T-cell (primary cell): ENCODE data around the gene LEFTY2. TPM values are rescaled to one million over a fixed set of nuclear protein-coding genes. Genes with fewer than 3 reads are reported as not detected.

Source experiments
- ATAC-seq, 4 experiments: fragments of 200-7000 bp in 3 of 4; fragments of 150-1000 bp in 1 of 4; cut with Tn5 transposase; replicated peaks in 1 of 4; 1 replicate in 3 of 4; 2 replicates in 1 of 4; pipeline ENCODE4 v1.10.0; 2021; ENCODE audit warnings: moderate library complexity in 3 of 4, mild to moderate bottlenecking in 2 of 4, moderate number of reproducible peaks in 1 of 4
- CTCF ChIA-PET, 2 donors: fragments of 300-600 bp; sonication (Branson Sonifier 250); formaldehyde crosslinking; loops; one replicate each; lab custom pipeline; 2022; ENCODE audit warnings: antibody characterized with exemption in 2 of 2; lab: Charles Lee
- POLR2A ChIA-PET, 2 donors: fragments of 300-600 bp; sonication (Branson Sonifier 250); formaldehyde crosslinking; loops; one replicate each; lab custom pipeline; 2022; ENCODE audit warnings: antibody characterized with exemption in 2 of 2; lab: Charles Lee
- DNase-seq, 35 experiments: peaks; one replicate each; pipeline versions ENCODE4 v3.0.0 to v3.0.0-alpha.2; 2013 to 2023
- H3K27ac ChIP-seq: one replicate; pipeline ENCODE4 v1.5.1; 2013; ENCODE audit warnings: low read length
- H3K27me3 ChIP-seq, 2 experiments: replicated peaks in 1 of 2; 1 replicate in 1 of 2; 2 replicates in 1 of 2; pipeline versions ENCODE4 v1.6.1 to v1.7.0; 2013; ENCODE audit warnings: low read length in 1 of 2, mixed read lengths in 1 of 2; ENCODE audit not compliant: control insufficient read depth in 2 of 2, insufficient read depth in 2 of 2; ENCODE audit errors: extremely low read depth in 1 of 2
- H3K36me3 ChIP-seq, 2 donors: 1 replicate in 1 of 2; 2 replicates in 1 of 2; pipeline versions ENCODE4 v1.6.1 to v1.7.0; 2013; ENCODE audit warnings: low read length in 1 of 2; ENCODE audit not compliant: control insufficient read depth in 2 of 2, insufficient read depth in 1 of 2; ENCODE audit errors: extremely low read depth in 1 of 2
- H3K4me1 ChIP-seq, 2 experiments: 1 replicate in 1 of 2; 2 replicates in 1 of 2; pipeline versions ENCODE4 v1.6.1 to v1.7.0; 2013; ENCODE audit warnings: low read length in 2 of 2, mixed read lengths in 1 of 2; ENCODE audit not compliant: insufficient read depth in 2 of 2, control insufficient read depth in 1 of 2; ENCODE audit errors: extremely low read depth in 1 of 2
- H3K4me3 ChIP-seq, 2 donors: 1 replicate in 1 of 2; 2 replicates in 1 of 2; pipeline versions ENCODE4 v1.5.1 to v1.7.0; 2013; ENCODE audit warnings: mild to moderate bottlenecking in 2 of 2, low read length in 1 of 2, moderate library complexity in 1 of 2; ENCODE audit not compliant: control insufficient read depth in 1 of 2; ENCODE audit errors: extremely low read depth in 1 of 2
- H3K9me3 ChIP-seq: 2 replicates; pipeline ENCODE4 v1.7.0; 2013
- H3K27ac Mint-ChIP-seq, 2 donors: one replicate each; pipeline ENCODE4 v1.8.0; 2020 to 2021; ENCODE audit warnings: mild to moderate bottlenecking in 2 of 2, mixed read lengths in 2 of 2
- H3K27me3 Mint-ChIP-seq, 2 donors: one replicate each; pipeline ENCODE4 v1.8.0; 2021 to 2022; ENCODE audit warnings: mixed read lengths in 2 of 2
- H3K36me3 Mint-ChIP-seq: one replicate; pipeline ENCODE4 v1.8.0; 2021; ENCODE audit warnings: mixed read lengths
- H3K4me1 Mint-ChIP-seq, 3 donors: one replicate each; pipeline ENCODE4 v1.8.0; 2020 to 2022; ENCODE audit warnings: mixed read lengths in 3 of 3, mild to moderate bottlenecking in 1 of 3
- H3K4me3 Mint-ChIP-seq, 3 donors: one replicate each; pipeline ENCODE4 v1.8.0; 2020 to 2022; ENCODE audit warnings: mild to moderate bottlenecking in 3 of 3, mixed read lengths in 3 of 3, moderate library complexity in 3 of 3
- H3K9me3 Mint-ChIP-seq, 3 donors: one replicate each; pipeline ENCODE4 v1.8.0; 2020 to 2022; ENCODE audit warnings: mixed read lengths in 3 of 3
- WGBS: methylation state at CpG from one replicate; pipeline ENCODE4 v1.1.5; 2013; ENCODE audit warnings: missing lambda C conversion rate; ENCODE audit not compliant: insufficient coverage; 5-methylcytosine and 5-hydroxymethylcytosine counted together
- total RNA-seq, 35 experiments: library from RNA in 6 of 35; stranded (reverse) in 6 of 35; fragments of 120-200 nt in 1 of 35; gene quantifications; one replicate each; pipeline versions ENCODE4 v1.2.1 to v1.2.4 and lab custom pipeline; 2013 to 2026

Gene LEFTY2
- total RNA-seq, 5 donors from 2014 or later (not counting 1 experiment from before 2014, with no cell fraction given) = 0.16 TPM; not detected in 4

DNA sequence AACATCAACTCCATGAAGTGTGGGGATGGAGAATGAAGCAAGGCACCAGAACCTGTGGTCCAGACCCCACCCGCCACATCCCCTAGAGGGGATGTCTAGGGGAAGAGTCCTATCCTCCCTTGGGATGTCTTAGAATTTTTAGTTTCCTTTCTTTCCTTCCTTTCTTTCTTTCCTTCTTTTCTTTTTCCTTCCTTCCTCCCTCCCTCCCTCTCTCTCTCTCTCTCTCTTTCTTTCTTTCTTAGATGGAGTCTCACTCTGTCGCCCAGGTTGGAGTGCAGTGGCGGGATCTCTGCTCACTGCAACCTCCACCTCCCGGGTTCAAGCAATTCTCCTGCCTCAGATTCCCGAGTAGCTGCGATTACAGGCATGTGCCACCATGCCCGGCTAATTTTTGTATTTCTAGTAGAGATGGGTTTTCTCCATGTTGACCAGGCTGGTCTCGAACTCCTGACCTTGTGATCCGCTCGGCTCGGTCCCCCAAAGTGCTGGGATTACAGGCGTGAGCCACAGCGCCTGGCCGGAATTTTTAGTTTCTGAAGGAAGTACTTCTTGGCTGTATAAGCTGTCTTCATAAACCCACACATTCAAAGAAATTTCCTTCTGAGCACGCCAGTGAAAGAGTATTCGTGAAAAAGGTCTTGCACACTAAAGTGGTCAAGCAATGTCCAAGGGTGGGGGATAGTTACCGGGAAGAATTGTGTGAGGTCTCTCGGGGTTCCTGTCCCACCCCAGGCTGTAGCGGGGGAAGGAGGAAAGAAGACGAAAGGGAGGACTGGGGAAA, 20.8 kb upstream of the LEFTY2 start:
- DNase-seq = no peak
- Histone ChIP-seq H3K9me3 (no peaks in the 10 kb centered on the region), H3K27ac (no peak overlapping the region), H3K36me3 (no peaks in the 10 kb centered on the region), H3K27me3 (peaks cover 0 to 13% of the 10 kb centered on the region in 2 experiments), H3K4me1 (peaks cover 0 to 12% of the 10 kb centered on the region in 2 experiments), H3K4me3 (no peak overlapping the region)
- 78% methylated on average over 4 of the region's 20 CpGs for WGBS
- ChIA-PET CTCF (interaction anchor here (0.6 to 1.0 kb wide), 4 partner anchors 10 to 1477 kb away, joined by 3 read pairs; no protein-coding TSS in a partner anchor), POLR2A (no interaction called here)
- peak overlapping the region in 1 of 3 donors; percentile 5 for H3K4me3 Mint-ChIP-seq
- no peak overlapping the region for H3K27ac Mint-ChIP-seq
- ATAC-seq = no peak
- peaks cover 0 to 3% of the 10 kb centered on the region in 2 donors for H3K27me3 Mint-ChIP-seq
- no peaks in the 10 kb centered on the region for H3K9me3 Mint-ChIP-seq
- peaks cover 0 to 3% (median 0%) of the 10 kb centered on the region in 3 donors for H3K4me1 Mint-ChIP-seq
- no peaks in the 10 kb centered on the region for H3K36me3 Mint-ChIP-seq

DNA sequence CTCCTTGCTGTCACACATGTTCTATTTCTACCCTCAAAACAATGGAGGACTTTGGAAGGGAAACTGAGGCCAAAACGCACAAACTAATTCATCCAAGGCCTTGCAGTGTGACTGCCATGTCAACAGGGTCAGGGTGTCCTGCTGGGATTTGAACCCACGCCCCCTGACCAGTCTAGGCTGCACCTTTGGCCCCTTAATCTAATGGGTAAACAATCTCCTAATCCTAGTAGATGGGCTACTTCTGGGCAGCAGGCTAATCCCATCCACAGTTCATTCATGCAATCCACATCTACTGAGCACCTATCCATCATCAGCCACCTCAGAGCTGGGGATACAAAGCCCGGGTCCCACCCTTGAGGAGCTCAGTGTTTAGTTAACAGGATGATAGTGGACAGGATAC, 17.0 kb upstream of the LEFTY2 start:
- Mint-ChIP-seq H3K27me3 (peaks cover 4 to 11% of the 10 kb centered on the region in 2 donors), H3K9me3 (no peaks in the 10 kb centered on the region), H3K36me3 (no peaks in the 10 kb centered on the region), H3K4me3 (no peak overlapping the region), H3K27ac (no peak overlapping the region), H3K4me1 (peaks cover 0 to 3% (median 0%) of the 10 kb centered on the region in 3 donors)
- H3K27me3 ChIP-seq = peaks cover 0 to 22% of the 10 kb centered on the region in 2 experiments
- H3K4me1 ChIP-seq = peaks cover 0 to 12% of the 10 kb centered on the region in 2 experiments
- H3K9me3 ChIP-seq = no peaks in the 10 kb centered on the region
- H3K4me3 ChIP-seq = no peak overlapping the region
- ChIA-PET CTCF (interaction anchor here in 1 of 2 donors (0.6 kb wide), 1 partner anchor 479 kb away, joined by 3 read pairs; no protein-coding TSS in a partner anchor), POLR2A (no interaction called here)
- H3K36me3 ChIP-seq = no peaks in the 10 kb centered on the region
- no peak overlapping the region for H3K27ac ChIP-seq
- WGBS = 80% methylated on average over 1 of the region's 3 CpGs
- DNase-seq (no peak), ATAC-seq (no peak)

DNA sequence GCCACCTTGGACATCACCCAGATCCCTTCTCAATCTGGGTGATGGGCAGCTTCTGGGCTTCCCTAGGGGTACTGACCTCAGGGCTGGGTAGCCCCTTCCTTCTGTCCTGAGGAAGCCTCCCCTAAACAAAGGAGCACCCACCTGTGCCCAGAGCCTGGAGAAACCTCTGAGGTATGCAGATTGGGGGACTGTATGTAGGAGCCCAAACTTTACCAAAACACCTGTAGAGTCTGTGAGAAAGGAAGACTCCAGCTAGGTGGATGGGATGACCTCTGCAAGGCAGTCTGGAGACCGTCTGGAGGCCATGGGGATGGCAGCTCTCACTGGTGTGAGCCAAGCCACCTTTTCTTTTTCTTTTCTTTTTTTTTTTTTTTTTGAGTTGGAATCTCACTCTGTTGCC, 13.7 kb upstream of the LEFTY2 start:
- Histone ChIP-seq H3K9me3 (no peaks in the 10 kb centered on the region), H3K27me3 (peaks cover 0 to 36% of the 10 kb centered on the region in 2 experiments), H3K4me1 (peaks cover 0 to 7% of the 10 kb centered on the region in 2 experiments), H3K27ac (no peak overlapping the region), H3K36me3 (no peaks in the 10 kb centered on the region), H3K4me3 (no peak overlapping the region)
- POLR2A ChIA-PET = no interaction called here
- Mint-ChIP-seq H3K27ac (no peak overlapping the region), H3K9me3 (no peaks in the 10 kb centered on the region), H3K4me1 (peaks cover 0 to 3% (median 0%) of the 10 kb centered on the region in 3 donors), H3K4me3 (no peak overlapping the region), H3K36me3 (no peaks in the 10 kb centered on the region), H3K27me3 (peaks cover 11 to 20% of the 10 kb centered on the region in 2 donors)
- DNase-seq (no peak), ATAC-seq (no peak)
- WGBS = no CpG with 5 or more reads among the region's 1 CpG
- CTCF ChIA-PET = interaction anchor here (0.7 kb wide), 2 partner anchors 467 to 894 kb away, joined by 4 read pairs; no protein-coding TSS in a partner anchor

DNA sequence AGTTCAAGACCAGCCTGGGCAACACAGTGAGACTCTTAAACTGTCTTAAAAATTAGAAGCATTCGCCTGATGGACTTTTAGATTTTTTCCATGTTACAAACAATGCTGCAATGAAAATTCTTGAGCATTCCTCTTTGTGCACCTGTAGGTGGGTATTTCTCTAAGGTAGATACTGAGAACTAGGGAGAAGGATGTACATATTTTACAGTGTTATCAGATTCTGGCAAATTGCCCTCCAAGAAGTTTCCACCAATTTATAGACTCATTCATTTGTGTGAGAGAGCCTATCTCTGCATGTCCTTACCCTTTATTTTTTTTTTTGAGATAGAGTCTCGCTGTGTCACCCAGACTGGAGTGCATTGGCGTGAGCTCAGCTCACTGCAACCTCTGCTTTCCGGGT, 12.3 kb upstream of the LEFTY2 start:
- no CpG with 5 or more reads among the region's 4 CpGs for WGBS

DNA sequence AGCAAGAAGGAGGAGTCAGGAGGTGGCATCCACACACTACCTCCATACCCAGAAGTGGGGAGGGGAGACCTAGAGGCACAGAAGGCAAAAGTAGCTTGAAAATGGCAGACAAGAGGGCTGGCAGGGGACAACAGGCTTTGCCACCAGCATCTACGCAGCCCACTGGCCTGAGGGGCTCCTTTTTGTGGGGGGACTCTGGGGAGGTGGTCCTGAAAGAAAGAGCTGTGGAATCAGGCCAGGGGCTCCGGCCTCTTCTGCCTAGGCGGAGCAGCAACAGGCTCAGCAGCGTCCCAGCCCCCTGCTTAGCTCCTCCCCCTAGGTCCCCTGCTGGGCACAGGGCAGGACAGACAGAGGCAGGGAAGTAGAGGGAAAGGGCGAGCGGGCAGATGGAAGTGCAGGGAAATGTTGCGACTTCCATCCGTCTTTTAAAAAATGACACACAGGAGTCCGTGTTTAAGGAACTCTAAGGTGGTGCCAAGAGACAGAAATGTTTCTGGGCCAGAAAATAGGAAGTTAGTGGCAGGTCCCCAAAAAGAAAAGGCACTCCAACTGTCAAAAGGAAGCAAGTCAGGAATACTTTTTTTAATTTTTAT, 10.0 kb upstream of the LEFTY2 start:
- 71% methylated on average over 6 of the region's 9 CpGs for WGBS
- Mint-ChIP-seq H3K27me3 (peaks cover 11 to 28% of the 10 kb centered on the region in 2 donors), H3K9me3 (no peaks in the 10 kb centered on the region), H3K27ac (no peak overlapping the region), H3K4me1 (no peaks in the 10 kb centered on the region), H3K4me3 (no peak overlapping the region), H3K36me3 (no peaks in the 10 kb centered on the region)
- CTCF ChIA-PET = no interaction called here
- Histone ChIP-seq H3K36me3 (no peaks in the 10 kb centered on the region), H3K4me3 (no peak overlapping the region), H3K27me3 (peaks cover 0 to 26% of the 10 kb centered on the region in 2 experiments), H3K9me3 (no peaks in the 10 kb centered on the region), H3K27ac (no peak overlapping the region), H3K4me1 (no peaks in the 10 kb centered on the region)
- ATAC-seq (no peak), DNase-seq (no peak)
- POLR2A ChIA-PET = no interaction called here

More for the DNA sequence above, 12.3 kb upstream of the LEFTY2 start:
- Histone ChIP-seq H3K27me3 (peaks cover 0 to 35% of the 10 kb centered on the region in 2 experiments), H3K4me1 (peaks cover 0 to 3% of the 10 kb centered on the region in 2 experiments), H3K27ac (no peak overlapping the region), H3K36me3 (no peaks in the 10 kb centered on the region), H3K9me3 (no peaks in the 10 kb centered on the region), H3K4me3 (no peak overlapping the region)
- ChIA-PET POLR2A (no interaction called here), CTCF (no interaction called here)
- no peaks in the 10 kb centered on the region for H3K4me1 Mint-ChIP-seq
- no peak overlapping the region for H3K27ac Mint-ChIP-seq
- no peak overlapping the region for H3K4me3 Mint-ChIP-seq
- H3K9me3 Mint-ChIP-seq = no peaks in the 10 kb centered on the region
- ATAC-seq = no peak
- no peak for DNase-seq
- H3K36me3 Mint-ChIP-seq = no peaks in the 10 kb centered on the region
- H3K27me3 Mint-ChIP-seq = peaks cover 11 to 20% of the 10 kb centered on the region in 2 donors

DNA sequence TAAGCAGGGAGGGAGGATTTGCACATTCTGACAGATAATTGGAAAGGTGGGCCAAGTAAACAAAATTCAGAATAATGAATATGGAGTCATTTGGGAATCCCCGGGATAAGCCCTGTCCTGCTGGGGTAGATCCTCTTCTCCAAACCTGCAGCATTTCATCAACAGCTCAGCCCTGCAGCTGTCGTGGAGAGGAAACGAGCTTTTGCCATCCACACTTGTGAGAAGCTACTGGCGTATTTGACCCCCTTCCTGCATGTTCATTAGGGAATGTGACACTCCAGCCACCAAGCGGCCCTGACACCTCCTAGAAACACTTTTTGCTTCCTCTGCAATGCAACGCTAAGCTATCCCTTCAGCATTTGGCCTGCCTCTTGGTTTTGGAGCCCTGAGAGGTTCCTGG, 8.0 kb upstream of the LEFTY2 start:
- H3K36me3 ChIP-seq = no peaks in the 10 kb centered on the region
- Mint-ChIP-seq H3K27me3 (peaks cover 11 to 22% of the 10 kb centered on the region in 2 donors), H3K4me3 (no peak overlapping the region), H3K9me3 (no peaks in the 10 kb centered on the region), H3K27ac (no peak overlapping the region), H3K36me3 (no peaks in the 10 kb centered on the region), H3K4me1 (peaks cover 10 to 14% (median 11%) of the 10 kb centered on the region in 3 donors)
- no peak for ATAC-seq
- no peak overlapping the region for H3K27ac ChIP-seq
- POLR2A ChIA-PET = no interaction called here
- no peak for DNase-seq
- CTCF ChIA-PET = no interaction called here
- H3K4me1 ChIP-seq = peaks cover 2 to 13% of the 10 kb centered on the region in 2 experiments
- peaks cover 0 to 20% of the 10 kb centered on the region in 2 experiments for H3K27me3 ChIP-seq
- H3K4me3 ChIP-seq = no peak overlapping the region
- 91% methylated on average over 4 of the region's 6 CpGs for WGBS
- H3K9me3 ChIP-seq = no peaks in the 10 kb centered on the region
